ENCODE measurements around the gene OXT. TPM values are rescaled to one million over a fixed set of nuclear protein-coding genes. Genes with fewer than 3 reads are reported as not detected.

Gene OXT
- total RNA-seq, 1 experiment from 2014 or later: not detected

DNA sequence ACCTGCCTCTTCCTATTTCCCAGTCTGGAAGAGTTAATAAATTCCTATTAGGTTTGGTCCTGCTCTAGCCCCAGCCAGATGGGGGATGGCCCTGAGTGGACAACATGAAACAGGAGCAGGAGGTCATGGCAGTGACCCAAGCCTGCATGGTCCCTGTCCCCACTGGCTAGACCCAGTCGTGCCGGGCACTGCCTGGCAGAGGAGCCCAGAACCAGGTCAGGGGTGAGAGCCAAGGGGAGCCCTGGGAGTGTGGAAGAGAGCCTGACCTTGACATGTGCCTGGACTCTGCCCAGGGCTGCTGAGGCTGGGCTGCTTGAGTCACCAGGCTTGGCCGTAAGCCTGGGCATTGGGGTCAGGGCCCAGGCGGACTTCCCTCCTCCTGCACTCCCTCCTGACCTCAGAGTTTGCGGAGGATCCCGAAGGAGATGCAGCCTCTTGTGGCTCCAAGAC, 9.5 kb downstream of the OXT start:
- no peaks in the 10 kb centered on the region for H3K79me1 ChIP-seq (ENCODE audit: insufficient read depth, low read depth, low read length, poor library complexity, severe bottlenecking)
- TF ChIP-seq, protein P1, sequence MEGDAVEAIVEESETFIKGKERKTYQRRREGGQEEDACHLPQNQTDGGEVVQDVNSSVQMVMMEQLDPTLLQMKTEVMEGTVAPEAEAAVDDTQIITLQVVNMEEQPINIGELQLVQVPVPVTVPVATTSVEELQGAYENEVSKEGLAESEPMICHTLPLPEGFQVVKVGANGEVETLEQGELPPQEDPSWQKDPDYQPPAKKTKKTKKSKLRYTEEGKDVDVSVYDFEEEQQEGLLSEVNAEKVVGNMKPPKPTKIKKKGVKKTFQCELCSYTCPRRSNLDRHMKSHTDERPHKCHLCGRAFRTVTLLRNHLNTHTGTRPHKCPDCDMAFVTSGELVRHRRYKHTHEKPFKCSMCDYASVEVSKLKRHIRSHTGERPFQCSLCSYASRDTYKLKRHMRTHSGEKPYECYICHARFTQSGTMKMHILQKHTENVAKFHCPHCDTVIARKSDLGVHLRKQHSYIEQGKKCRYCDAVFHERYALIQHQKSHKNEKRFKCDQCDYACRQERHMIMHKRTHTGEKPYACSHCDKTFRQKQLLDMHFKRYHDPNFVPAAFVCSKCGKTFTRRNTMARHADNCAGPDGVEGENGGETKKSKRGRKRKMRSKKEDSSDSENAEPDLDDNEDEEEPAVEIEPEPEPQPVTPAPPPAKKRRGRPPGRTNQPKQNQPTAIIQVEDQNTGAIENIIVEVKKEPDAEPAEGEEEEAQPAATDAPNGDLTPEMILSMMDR (conservative IDR thresholded peaks at IDR 0.05): no peak
- no peak overlapping the region for H4K5ac ChIP-seq (ENCODE audit: insufficient read length, low read depth, low read length)
- no peak overlapping the region for H2BK12ac ChIP-seq (ENCODE audit: insufficient read length, low read depth, low read length)
- no peak overlapping the region for H2BK120ac ChIP-seq (ENCODE audit: low read depth, low read length, poor library complexity, severe bottlenecking)
- H3K27me3 ChIP-seq (ENCODE audit: insufficient read depth, low read length): peaks cover 29% of the 10 kb centered on the region
- Mint-ChIP-seq H3K27me3 (ENCODE audit: low read depth) (peaks cover 67% of the 10 kb centered on the region), H3K27ac (no peak overlapping the region), H3K4me3 (no peak overlapping the region), H3K4me1 (peaks cover 0 to 3% of the 10 kb centered on the region in 2 experiments; a peak in 1 of 4 replicates), H3K9me3 (peaks cover 2 to 3% of the 10 kb centered on the region in 2 experiments; a peak in 2 of 5 replicates), H3K36me3 (ENCODE audit: insufficient read depth in 1 of 3, low read depth in 3 of 3) (no peaks in the 10 kb centered on the region; a peak in 2 of 7 replicates)
- H4K8ac ChIP-seq (replicated peaks; ENCODE audit: insufficient read length, low read depth, low read length): no peak overlapping the region
- no peaks in the 10 kb centered on the region for H4K20me1 ChIP-seq (ENCODE audit: control insufficient read depth, insufficient read depth, insufficient read length)
- no peaks in the 10 kb centered on the region for H3K9me3 ChIP-seq (ENCODE audit: control insufficient read depth, low read depth, low read length)
- no peaks in the 10 kb centered on the region; the same call in 1 of the 2 replicates for H3K4me1 ChIP-seq (ENCODE audit: insufficient read depth, low read length)
- no peak overlapping the region for H3K56ac ChIP-seq (ENCODE audit: insufficient read length, low read depth, low read length)
- H3K14ac ChIP-seq (ENCODE audit: insufficient read depth, low read length): no peak overlapping the region
- H2BK5ac ChIP-seq (ENCODE audit: insufficient read length, low read length): no peak overlapping the region
- no peak overlapping the region for H2BK15ac ChIP-seq (ENCODE audit: low read depth, low read length)
- no peak overlapping the region for H3K27ac ChIP-seq (ENCODE audit: insufficient read length, low read depth, low read length)
- H3K4ac ChIP-seq (ENCODE audit: low read depth, low read length): no peak overlapping the region
- no peak overlapping the region for H3T11ph ChIP-seq (ENCODE audit: low read length)
- no peak overlapping the region for H3K23ac ChIP-seq (ENCODE audit: insufficient read length, low read depth, low read length)
- H2BK20ac ChIP-seq (ENCODE audit: low read depth, low read length, poor library complexity, severe bottlenecking): no peak overlapping the region
- WGBS (ENCODE audit: extremely low coverage, insufficient read length, low lambda C conversion rate): no CpG with 5 or more reads among the region's 6 CpGs
- no peak overlapping the region for H2AFZ ChIP-seq (ENCODE audit: low read length)
- H3K9ac ChIP-seq (ENCODE audit: extremely low read depth, insufficient read length, low read length): no peak overlapping the region
- H3K23me2 ChIP-seq (ENCODE audit: insufficient read length, low read depth, low read length, poor library complexity, severe bottlenecking): peaks cover 4% of the 10 kb centered on the region
- no peaks in the 10 kb centered on the region for H3K79me2 ChIP-seq (ENCODE audit: insufficient read depth, low read length)
- DNase-seq: no peak
- no peak overlapping the region for H3K18ac ChIP-seq (ENCODE audit: insufficient read length, low read depth, low read length)
- H2AK5ac ChIP-seq (ENCODE audit: insufficient read length, low read length): no peak overlapping the region
- H4K91ac ChIP-seq (ENCODE audit: insufficient read length, low read depth, low read length): no peak overlapping the region
- H3K4me2 ChIP-seq (ENCODE audit: insufficient read depth, insufficient read length, low read length): no peak overlapping the region
